Adrenal gland (tissue), 12 donors: Measurements from ENCODE around the gene SLC9A3. TPM values are rescaled to one million over a fixed set of nuclear protein-coding genes. Genes with fewer than 3 reads are reported as not detected.

Experiments used
- DNase-seq, 7 donors: peaks; one replicate each; pipeline ENCODE4 v3.0.0-alpha.2; 2019 to 2020
- H3K27ac ChIP-seq, 5 donors: fragments of 200-600 bp; sonication (generic) in 4 of 5; 1 replicate in 3 of 5; 2 replicates in 2 of 5; pipeline versions ENCODE4 v1.5.1 to v1.8.0; 2016 to 2020; ENCODE audit warnings: mild to moderate bottlenecking in 1 of 5
- H3K27me3 ChIP-seq: fragments of 200-600 bp; 2 replicates; pipeline ENCODE4 v1.8.0; 2021
- H3K36me3 ChIP-seq, 2 donors: fragments of 200-600 bp; replicated peaks in 1 of 2; 1 replicate in 1 of 2; 2 replicates in 1 of 2; pipeline versions ENCODE4 v1.5.1 to v1.8.0; 2018 to 2022
- H3K4me1 ChIP-seq, 2 donors: fragments of 200-600 bp; replicated peaks in 1 of 2; 1 replicate in 1 of 2; 2 replicates in 1 of 2; pipeline versions ENCODE4 v1.5.1 to v1.8.0; 2018 to 2021
- H3K4me3 ChIP-seq, 4 donors: fragments of 200-600 bp; sonication (generic) in 3 of 4; one replicate each; pipeline ENCODE4 v1.5.1; 2016 to 2018
- H3K9me3 ChIP-seq, 3 donors: fragments of 200-600 bp; sonication (generic) in 1 of 3; replicated peaks in 1 of 3; 1 replicate in 2 of 3; 2 replicates in 1 of 3; pipeline versions ENCODE4 v1.5.1 to v1.8.0; 2016 to 2021
- CTCF ChIP-seq, 6 experiments: fragments of 450-650 bp in 4 of 6; fragments of 200-600 bp in 2 of 6; sonication (generic) in 1 of 6; IDR thresholded peaks; 1 replicate in 5 of 6; 2 replicates in 1 of 6; pipeline versions ENCODE4 v1.5.1 to v1.8.0; 2016 to 2021; ENCODE audit warnings: antibody characterized with exemption in 6 of 6, mild to moderate bottlenecking in 2 of 6, moderate library complexity in 1 of 6
- POLR2A ChIP-seq, 2 donors: fragments of 450-650 bp; IDR thresholded peaks; one replicate each; pipeline ENCODE4 v1.6.1; 2017; ENCODE audit warnings: antibody characterized with exemption in 2 of 2, mild to moderate bottlenecking in 2 of 2, moderate library complexity in 1 of 2
- WGBS, 4 donors: extraction: QIAGEN DNeasy Blood & Tissue Kit in 2 of 4; methylation state at CpG; one replicate each; pipeline versions ENCODE4 v1.1.5 to v1.1.7; 2013 to 2017; 5-methylcytosine and 5-hydroxymethylcytosine counted together
- intact Hi-C, 2 donors: fragments of 100-400 bp; cut with DNase I; formaldehyde crosslinking; loops; one replicate each; pipeline versions ENCODE4 v1.14.1 to v1.15.0; 2022 to 2023
- polyA plus RNA-seq, 3 donors: library from polyadenylated mRNA; stranded (reverse); fragments of 200-250 nt in 2 of 3; fragments of 350-450 nt in 1 of 3; fragmentation: Illumina TruSeq in 1 of 3; extraction: RNeasy Lipid Tissue Mini Kit (QIAGEN cat#74804) in 1 of 3; gene quantifications; one replicate each; pipeline ENCODE4 v1.2.3, GENCODE V29; 2013 to 2014
- total RNA-seq, 9 donors: library from RNA; depleted of rRNA in 4 of 9; stranded (reverse); fragments of >200 nt in 4 of 9; fragments of 120-200 nt in 1 of 9; fragmentation: NEBNext Ultra II Directional in 1 of 9; extraction: Animal tissue kit (Norgen Biotek cat#: 25700) in 1 of 9; gene quantifications; one replicate each; pipeline versions ENCODE4 v1.1.0 to v1.2.4, GENCODE V29; 2013 to 2023
- donor health status: healthy with polysubstance abuse.
- donor health status: Bipolar disorder and iron deficiency.
- donor health status: DM: yes; HTN: yes; CAD: no.
- donor health status: DM: no; HTN: no; CAD: no.
- donor health status: DM: no; HTN: no; CAD: no.
- donor health status: DM: yes; HTN: yes; CAD: no.

SLC9A3 gene
- total and polyA plus RNA-seq, 12 donors = 0.83 to 5.5 (median 1.7) TPM

DNA sequence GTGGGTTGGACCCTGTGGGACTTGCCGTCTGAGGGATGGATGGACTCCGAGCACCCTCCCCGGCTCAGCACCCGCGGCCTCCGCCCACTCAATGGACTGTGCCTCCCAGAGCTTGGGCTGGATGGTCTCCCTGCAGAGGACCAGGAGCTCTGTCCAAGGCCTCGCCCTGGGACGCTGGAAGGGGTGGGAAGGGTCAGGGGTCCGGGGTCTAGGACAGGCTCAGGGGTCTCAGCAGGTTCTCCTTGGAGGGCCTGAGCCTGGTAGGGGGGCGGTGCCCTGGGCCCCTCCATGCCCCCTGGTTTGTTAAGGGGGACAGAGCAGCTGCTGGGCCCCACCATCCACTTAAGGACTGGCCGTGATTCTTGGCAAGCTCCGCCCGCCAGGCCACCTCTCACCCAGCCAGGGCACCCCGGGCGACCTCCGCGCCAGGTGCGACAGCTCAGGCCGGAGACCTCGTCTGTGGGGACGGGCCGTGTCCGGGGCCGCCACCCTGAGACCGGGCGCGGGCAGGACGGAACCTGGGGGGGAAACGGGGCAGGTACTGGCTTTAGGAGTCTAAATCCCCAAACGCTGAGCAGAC is 52.1 kb downstream of the SLC9A3 start:
- intact Hi-C loops = loop anchor here in 1 of 2 donors (10.0 kb wide), 1 partner anchor 423 kb away; the partner anchor contains the start of genes BRD9 and TRIP13
- peaks cover 14 to 27% of the 10 kb centered on the region in 2 donors for H3K4me1 ChIP-seq
- H3K9me3 ChIP-seq = no peaks in the 10 kb centered on the region
- WGBS, 4 donors = 5 to 27% (median 20%) methylated on average over 10 to 30 of the region's 30 CpGs
- H3K27ac ChIP-seq = peak overlapping the region in 3 of 5 donors; percentile 74 to 84 (median 77)
- TF ChIP-seq POLR2A (IDR thresholded peaks at IDR 0.05) (no peak), CTCF (IDR thresholded peaks at IDR 0.05) (no peak)
- peak overlapping the region in 3 of 4 donors; percentile 41 to 67 (median 52) for H3K4me3 ChIP-seq
- H3K27me3 ChIP-seq = peaks cover 12% of the 10 kb centered on the region
- H3K36me3 ChIP-seq = no peaks in the 10 kb centered on the region
- DNase-seq = peak in 4 of 7 donors; percentile 13 to 63 (median 36)

GRCh38 chr5:471750-472058 is 52.5 kb downstream of the SLC9A3 start:
- peak overlapping the region in 1 of 4 donors; percentile 52 for H3K4me3 ChIP-seq
- peaks cover 14 to 27% of the 10 kb centered on the region in 2 donors for H3K4me1 ChIP-seq
- TF ChIP-seq POLR2A (IDR thresholded peaks at IDR 0.05) (no peak), CTCF (IDR thresholded peaks at IDR 0.05) (no peak)
- peaks cover 12% of the 10 kb centered on the region for H3K27me3 ChIP-seq
- intact Hi-C loops = loop anchor here in 1 of 2 donors (10.0 kb wide), 1 partner anchor 423 kb away; the partner anchor contains the start of genes BRD9 and TRIP13
- DNase-seq = no peak
- peaks cover 0 to 5% of the 10 kb centered on the region in 2 donors for H3K36me3 ChIP-seq
- H3K27ac ChIP-seq = peak overlapping the region in 2 of 5 donors; percentile 77 to 84
- no peaks in the 10 kb centered on the region for H3K9me3 ChIP-seq
- WGBS, 4 donors = 69 to 89% (median 77%) methylated on average over 5 to 6 of the region's 6 CpGs

DNA sequence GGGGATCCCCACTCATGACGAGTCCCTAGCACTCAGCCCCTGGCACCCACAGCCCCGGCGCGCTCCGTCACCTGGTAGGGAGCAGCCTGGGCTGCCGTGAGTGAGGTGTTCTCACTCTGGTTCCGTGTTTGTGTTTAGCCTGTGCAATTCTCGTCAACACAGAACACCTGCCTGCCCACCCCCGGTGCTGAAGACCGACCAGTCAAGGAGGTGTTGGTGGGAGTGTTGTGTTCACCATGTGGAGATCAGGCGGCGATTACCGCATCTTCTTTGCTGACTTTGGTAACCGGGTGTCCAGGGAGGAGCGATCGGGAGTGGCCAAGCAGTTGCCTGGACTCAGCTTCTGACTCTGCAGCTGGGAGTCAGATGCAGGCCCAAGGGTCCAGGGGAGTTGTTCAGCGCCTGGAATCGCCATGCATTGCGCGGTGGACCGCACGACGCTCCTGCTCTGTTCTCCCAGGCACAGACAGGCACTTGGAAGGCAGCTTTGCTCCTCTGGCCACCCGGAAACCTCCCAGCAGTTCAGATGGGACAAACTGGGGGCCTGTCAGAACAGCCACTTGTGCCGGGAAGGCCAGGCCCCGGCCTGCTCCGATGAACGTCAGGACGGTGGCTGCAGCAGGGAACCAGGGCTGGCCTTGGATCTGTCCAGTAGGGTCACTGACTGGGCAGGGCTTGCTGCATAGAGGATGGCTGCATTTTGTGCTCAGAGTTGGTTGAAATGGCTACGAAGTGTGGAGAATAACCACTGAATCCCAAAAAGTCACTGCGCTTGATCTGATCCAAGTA is 53.1 kb downstream of the SLC9A3 start:
- Histone ChIP-seq H3K4me1 (peaks cover 14 to 27% of the 10 kb centered on the region in 2 donors), H3K27me3 (peaks cover 12% of the 10 kb centered on the region), H3K4me3 (no peak overlapping the region), H3K36me3 (peaks cover 0 to 10% of the 10 kb centered on the region in 2 donors), H3K27ac (peak overlapping the region in 1 of 5 donors; percentile 77), H3K9me3 (no peaks in the 10 kb centered on the region)
- no peak for TF ChIP-seq CTCF (IDR thresholded peaks at IDR 0.05)
- TF ChIP-seq POLR2A (IDR thresholded peaks at IDR 0.05) = no peak
- DNase-seq = peak in 2 of 7 donors; percentile 13 to 25
- WGBS, 4 donors = 85 to 95% (median 89%) methylated on average over 15 to 31 of the region's 31 CpGs
- intact Hi-C loops = loop anchor here in 1 of 2 donors (10.0 kb wide), 1 partner anchor 424 kb away; the partner anchor contains the start of genes BRD9 and TRIP13

GRCh38 chr5:469752-470483 is 54.3 kb downstream of the SLC9A3 start:
- no peak for TF ChIP-seq CTCF (IDR thresholded peaks at IDR 0.05)
- no peak for TF ChIP-seq POLR2A (IDR thresholded peaks at IDR 0.05)
- intact Hi-C loops = loop anchor here in 1 of 2 donors (10.0 kb wide), 1 partner anchor 425 kb away; the partner anchor contains the start of genes BRD9 and TRIP13
- no peak overlapping the region for H3K4me3 ChIP-seq

More at GRCh38 chr5:469752-470483, 54.3 kb downstream of the SLC9A3 start:
- Histone ChIP-seq H3K9me3 (no peaks in the 10 kb centered on the region), H3K36me3 (peaks cover 0 to 22% of the 10 kb centered on the region in 2 donors), H3K27ac (no peak overlapping the region), H3K27me3 (peaks cover under 1% of the 10 kb centered on the region), H3K4me1 (peaks cover 13 to 26% of the 10 kb centered on the region in 2 donors)
- 92 to 97% (median 93%) methylated on average over 12 to 19 of the region's 19 CpGs for WGBS, 4 donors
- DNase-seq = peak in 1 of 7 donors; percentile 3
